Activated CD4-positive, CD25-positive, alpha-beta regulatory T cell treated with anti-CD3 and anti-CD28 coated beads, Interleukin-2, amount 50 U/mL, for 16 hours (primary cell): Measurements from ENCODE around the gene SLC27A2.

Experiments used
- DNase-seq: peaks from one replicate; pipeline ENCODE4 v3.0.0-alpha.2; 2020; ENCODE audit warnings: low read depth, low spot score

Gene SLC27A2

GRCh38 chr15:50236433-50236832, 54.4 kb downstream of the SLC27A2 start:
- no peak for DNase-seq

GRCh38 chr15:50238255-50238654, 56.3 kb downstream of the SLC27A2 start:
- DNase-seq = no peak

- DNase-seq = no peak
Measured at GRCh38 chr15:50241684-50242450, 59.9 kb downstream of the SLC27A2 start.

GRCh38 chr15:50244153-50244552, 62.2 kb downstream of the SLC27A2 start:
- no peak for DNase-seq

- no peak for DNase-seq
Measured at GRCh38 chr15:50244959-50245624, 63.1 kb downstream of the SLC27A2 start.

GRCh38 chr15:50246631-50247030, 64.6 kb downstream of the SLC27A2 start:
- DNase-seq = no peak

- DNase-seq = no peak
Measured at GRCh38 chr15:50247819-50248655, 66.0 kb downstream of the SLC27A2 start.

- DNase-seq = no peak
Measured at GRCh38 chr15:50248994-50249582, 67.1 kb downstream of the SLC27A2 start.

GRCh38 chr15:50249704-50250103, 67.7 kb downstream of the SLC27A2 start:
- no peak for DNase-seq

- no peak for DNase-seq
Measured at GRCh38 chr15:50250760-50251394, 68.9 kb downstream of the SLC27A2 start.

- no peak for DNase-seq
Measured at GRCh38 chr15:50251638-50252182, 69.7 kb downstream of the SLC27A2 start.

GRCh38 chr15:50252556-50252955, 70.6 kb downstream of the SLC27A2 start:
- no peak for DNase-seq

GRCh38 chr15:50256188-50257041, 74.4 kb downstream of the SLC27A2 start:
- no peak for DNase-seq

GRCh38 chr15:50257332-50257731, 75.3 kb downstream of the SLC27A2 start:
- no peak for DNase-seq

- no peak for DNase-seq
Measured at GRCh38 chr15:50257924-50258323, 75.9 kb downstream of the SLC27A2 start.

GRCh38 chr15:50259276-50259675, 77.3 kb downstream of the SLC27A2 start:
- DNase-seq = no peak

- DNase-seq = no peak
Measured at GRCh38 chr15:50260969-50261496, 79.0 kb downstream of the SLC27A2 start.

- DNase-seq = no peak
Measured at GRCh38 chr15:50261981-50262380, 80.0 kb downstream of the SLC27A2 start.

- DNase-seq = no peak
Measured at GRCh38 chr15:50262533-50262932, 80.5 kb downstream of the SLC27A2 start.

GRCh38 chr15:50265620-50266019, 83.6 kb downstream of the SLC27A2 start, which contains the start of gene HDC:
Gene HDC, minus strand, starts transcription at chr15:50265726. Its CDS starts 103 bp downstream, at chr15:50265623.
- no peak for DNase-seq
